TTC549 (cell line): Measurements from ENCODE around the gene MST1.
A peak's percentile ranks its signal among the peaks of the same experiment; 100 is the strongest.

Experiments
- FAIRE-seq: peaks from 2 replicates; lab custom pipeline; 2012; peaks lifted over from hg19 to GRCh38; lab: Jason Lieb, UNC

Gene MST1

GRCh38 chr3:49689046-49689907 lies at the start of gene MST1, which contains the start of gene RNF123:
Gene MST1 (minus strand): TSS chr3:49689474. CDS start chr3:49688691, 783 bp downstream.
Gene RNF123 (plus strand): TSS chr3:49689557. CDS start chr3:49691166, 1,609 bp downstream.
- FAIRE-seq, result no peak

- no peak for FAIRE-seq
Measured at GRCh38 chr3:49738067-49738713, 48.9 kb upstream of the MST1 start.

GRCh38 chr3:49734752-49735151 lies 45.5 kb upstream of the MST1 start:
- FAIRE-seq, result no peak

GRCh38 chr3:49733551-49733950 lies 44.3 kb upstream of the MST1 start:
- FAIRE-seq, result no peak

- no peak for FAIRE-seq
Measured at GRCh38 chr3:49732597-49732996, 43.3 kb upstream of the MST1 start.

GRCh38 chr3:49729966-49730609 lies 40.8 kb upstream of the MST1 start:
- no peak for FAIRE-seq

- FAIRE-seq, result no peak
Measured at GRCh38 chr3:49727924-49728361, 38.7 kb upstream of the MST1 start.

GRCh38 chr3:49727154-49727923 lies 38.1 kb upstream of the MST1 start:
- no peak for FAIRE-seq

- no peak for FAIRE-seq
Measured at GRCh38 chr3:49725906-49726681, 36.8 kb upstream of the MST1 start.

- FAIRE-seq, result no peak
Measured at GRCh38 chr3:49724586-49724985, 35.3 kb upstream of the MST1 start.

GRCh38 chr3:49723628-49724551 lies 34.6 kb upstream of the MST1 start, which contains the start of gene GMPPB:
Gene GMPPB (minus strand): TSS chr3:49723951. CDS start chr3:49723726, 225 bp downstream.
- FAIRE-seq, result peak; percentile 13

- no peak for FAIRE-seq
Measured at GRCh38 chr3:49723296-49723627, 34.0 kb upstream of the MST1 start.

- no peak for FAIRE-seq
Measured at GRCh38 chr3:49722896-49723295, 33.6 kb upstream of the MST1 start.

GRCh38 chr3:49721896-49722781 lies 32.9 kb upstream of the MST1 start:
- no peak for FAIRE-seq

GRCh38 chr3:49721596-49721895 lies 32.3 kb upstream of the MST1 start:
- FAIRE-seq, result no peak

GRCh38 chr3:49720855-49721595 lies 31.8 kb upstream of the MST1 start:
- FAIRE-seq, result no peak

- no peak for FAIRE-seq
Measured at GRCh38 chr3:49719214-49719884, 30.1 kb upstream of the MST1 start, which contains the start of gene AMIGO3. Gene AMIGO3 (minus strand): TSS chr3:49719684. CDS start chr3:49719465, 219 bp downstream.

GRCh38 chr3:49718858-49719213 lies 29.6 kb upstream of the MST1 start:
- FAIRE-seq, result no peak
